Pancreas (tissue), 10 donors: Measurements from ENCODE around the gene HTR6. TPM values are rescaled to one million over a fixed set of nuclear protein-coding genes. Genes with fewer than 3 reads are reported as not detected.

Experiments used
- ATAC-seq, 4 donors: fragments of 200-7000 bp; cut with Tn5 transposase; one replicate each; pipeline versions ENCODE4 v1.8.0 to v1.9.1; 2020; ENCODE audit warnings: mild to moderate bottlenecking in 4 of 4, moderate library complexity in 4 of 4
- DNase-seq, 6 donors: peaks; one replicate each; pipeline ENCODE4 v3.0.0-alpha.2; 2020
- FAIRE-seq: peaks from 2 replicates; lab custom pipeline; 2012; peaks lifted over from hg19 to GRCh38; lab: Jason Lieb, UNC
- H3K27ac ChIP-seq, 4 donors: fragments of 200-600 bp; sonication (generic); 1 replicate in 3 of 4; 2 replicates in 1 of 4; pipeline versions ENCODE4 v1.5.0 to v1.8.0; 2020
- H3K27me3 ChIP-seq, 4 donors: fragments of 200-600 bp; one replicate each; pipeline ENCODE4 v1.8.0; 2021
- H3K36me3 ChIP-seq, 3 donors: fragments of 200-600 bp; sonication (generic) in 1 of 3; one replicate each; pipeline versions ENCODE4 v1.5.0 to v1.8.0; 2020 to 2021
- H3K4me1 ChIP-seq, 3 donors: fragments of 200-600 bp; one replicate each; pipeline ENCODE4 v1.8.0; 2021
- H3K4me3 ChIP-seq, 4 donors: fragments of 200-600 bp; sonication (generic) in 2 of 4; one replicate each; pipeline versions ENCODE4 v1.5.0 to v1.8.0; 2020 to 2021
- H3K9me3 ChIP-seq, 4 donors: fragments of 200-600 bp; one replicate each; pipeline ENCODE4 v1.8.0; 2021
- WGBS, 2 donors: extraction: QIAGEN DNeasy Blood & Tissue Kit; methylation state at CpG; one replicate each; pipeline ENCODE4 v1.1.7; 2013; 5-methylcytosine and 5-hydroxymethylcytosine counted together
- intact Hi-C, 3 donors: fragments of 100-400 bp; cut with DNase I; formaldehyde crosslinking; loops; one replicate each; pipeline versions ENCODE4 v1.11.1 to v1.14.2; 2022
- polyA plus RNA-seq, 2 donors: library from polyadenylated mRNA; stranded (reverse); fragments of 200-250 nt; gene quantifications; one replicate each; pipeline ENCODE4 v1.2.3, GENCODE V29; 2013
- total RNA-seq, 6 donors: library from RNA; stranded (reverse); fragmentation: NEBNext Ultra II Directional in 4 of 6; extraction: Animal tissue kit (Norgen Biotek cat#: 25700) in 4 of 6; gene quantifications; one replicate each; pipeline versions ENCODE4 v1.2.1 to v1.2.4, GENCODE V29; 2021 to 2023
- TF ChIP-seq, protein P1 (sequence below), 4 donors: fragments of 200-600 bp; sonication (generic) in 3 of 4; IDR thresholded peaks; one replicate each; pipeline versions ENCODE4 v1.5.0 to v1.8.0; 2021; ENCODE audit warnings: antibody characterized with exemption in 4 of 4
- donor health status: healthy with polysubstance abuse.
- donor health status: DM: no; HTN: no; CAD: no; lungs with moderate emphysema.
- donor health status: DM: no; HTN: no; CAD: no.
- donor health status: control.
- donor health status: control.
- donor health status: Bipolar disorder and iron deficiency.
- donor health status: DM: yes; HTN: yes; CAD: no.
- donor health status: DM: no; HTN: no; CAD: no.
- donor health status: DM: no; HTN: no; CAD: no.
- donor health status: DM: yes; HTN: yes; CAD: no.

The HTR6 gene
- total and polyA plus RNA-seq, 8 donors = not detected

DNA sequence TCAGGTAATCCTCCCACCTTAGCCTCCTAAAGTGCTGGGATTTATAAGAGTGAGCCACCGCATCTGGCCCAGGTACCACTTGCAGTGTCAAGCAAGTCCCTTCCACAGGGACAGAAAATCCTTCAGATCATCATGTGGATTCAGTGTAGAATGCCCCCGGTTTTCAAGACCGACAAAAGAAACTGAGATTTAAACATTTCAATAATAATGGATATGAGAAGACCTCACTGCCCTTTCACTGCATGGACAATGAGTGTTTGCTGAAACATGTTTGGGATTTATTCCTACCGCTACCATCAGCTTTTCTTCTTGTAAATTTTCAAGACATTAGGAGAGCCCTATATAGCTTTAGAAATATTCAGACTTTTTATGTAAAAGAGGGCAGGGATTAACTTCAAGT, 41.5 kb downstream of the HTR6 start:
- 87 to 90% methylated on average over 4 of the region's 4 CpGs for WGBS, 2 donors
- H3K27ac ChIP-seq = no peak overlapping the region
- DNase-seq (no peak), FAIRE-seq (no peak), ATAC-seq (no peak)
- H3K4me3 ChIP-seq = no peak overlapping the region
- TF ChIP-seq, protein P1, sequence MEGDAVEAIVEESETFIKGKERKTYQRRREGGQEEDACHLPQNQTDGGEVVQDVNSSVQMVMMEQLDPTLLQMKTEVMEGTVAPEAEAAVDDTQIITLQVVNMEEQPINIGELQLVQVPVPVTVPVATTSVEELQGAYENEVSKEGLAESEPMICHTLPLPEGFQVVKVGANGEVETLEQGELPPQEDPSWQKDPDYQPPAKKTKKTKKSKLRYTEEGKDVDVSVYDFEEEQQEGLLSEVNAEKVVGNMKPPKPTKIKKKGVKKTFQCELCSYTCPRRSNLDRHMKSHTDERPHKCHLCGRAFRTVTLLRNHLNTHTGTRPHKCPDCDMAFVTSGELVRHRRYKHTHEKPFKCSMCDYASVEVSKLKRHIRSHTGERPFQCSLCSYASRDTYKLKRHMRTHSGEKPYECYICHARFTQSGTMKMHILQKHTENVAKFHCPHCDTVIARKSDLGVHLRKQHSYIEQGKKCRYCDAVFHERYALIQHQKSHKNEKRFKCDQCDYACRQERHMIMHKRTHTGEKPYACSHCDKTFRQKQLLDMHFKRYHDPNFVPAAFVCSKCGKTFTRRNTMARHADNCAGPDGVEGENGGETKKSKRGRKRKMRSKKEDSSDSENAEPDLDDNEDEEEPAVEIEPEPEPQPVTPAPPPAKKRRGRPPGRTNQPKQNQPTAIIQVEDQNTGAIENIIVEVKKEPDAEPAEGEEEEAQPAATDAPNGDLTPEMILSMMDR (IDR thresholded peaks at IDR 0.05) = no peak
- H3K9me3 ChIP-seq = no peaks in the 10 kb centered on the region
- peaks cover 0 to 4% (median 0%) of the 10 kb centered on the region in 3 donors for H3K36me3 ChIP-seq
- intact Hi-C loops = no loop called here
- no peaks in the 10 kb centered on the region for H3K4me1 ChIP-seq
- no peaks in the 10 kb centered on the region for H3K27me3 ChIP-seq

DNA sequence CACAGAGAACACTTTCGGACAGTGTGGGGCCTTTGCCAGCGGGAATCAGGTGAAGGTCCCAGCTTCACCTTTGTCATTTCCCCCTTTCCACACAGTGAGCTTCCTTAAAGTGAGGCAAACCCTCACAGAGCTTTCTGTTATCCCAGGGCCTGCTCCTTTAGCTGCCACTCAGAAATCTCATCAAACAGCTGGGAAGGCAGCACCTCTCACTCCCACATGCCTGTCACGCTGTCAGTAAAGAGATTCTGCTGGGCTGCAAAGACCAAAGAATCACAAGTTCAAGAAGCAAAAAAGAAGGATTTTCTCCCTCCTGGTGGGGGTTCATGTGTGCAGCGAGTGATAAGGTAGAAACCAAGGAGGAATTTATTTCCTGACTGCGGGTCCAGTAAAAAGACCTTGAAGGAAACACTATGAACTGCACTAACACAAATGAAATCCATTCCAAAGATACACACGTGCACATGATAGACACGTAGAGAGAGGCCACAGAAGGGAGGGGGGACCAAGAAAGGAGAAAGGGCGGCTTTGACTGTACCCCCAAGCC, 44.0 kb downstream of the HTR6 start:
- Histone ChIP-seq H3K27me3 (no peaks in the 10 kb centered on the region), H3K4me1 (no peaks in the 10 kb centered on the region), H3K36me3 (no peaks in the 10 kb centered on the region), H3K27ac (no peak overlapping the region), H3K9me3 (no peaks in the 10 kb centered on the region), H3K4me3 (no peak overlapping the region)
- TF ChIP-seq, protein P1 (IDR thresholded peaks at IDR 0.05) = no peak
- DNase-seq = no peak
- no peak for FAIRE-seq
- intact Hi-C loops = no loop called here
- no peak for ATAC-seq
- WGBS, 2 donors = 88 to 91% methylated on average over 8 of the region's 8 CpGs

DNA sequence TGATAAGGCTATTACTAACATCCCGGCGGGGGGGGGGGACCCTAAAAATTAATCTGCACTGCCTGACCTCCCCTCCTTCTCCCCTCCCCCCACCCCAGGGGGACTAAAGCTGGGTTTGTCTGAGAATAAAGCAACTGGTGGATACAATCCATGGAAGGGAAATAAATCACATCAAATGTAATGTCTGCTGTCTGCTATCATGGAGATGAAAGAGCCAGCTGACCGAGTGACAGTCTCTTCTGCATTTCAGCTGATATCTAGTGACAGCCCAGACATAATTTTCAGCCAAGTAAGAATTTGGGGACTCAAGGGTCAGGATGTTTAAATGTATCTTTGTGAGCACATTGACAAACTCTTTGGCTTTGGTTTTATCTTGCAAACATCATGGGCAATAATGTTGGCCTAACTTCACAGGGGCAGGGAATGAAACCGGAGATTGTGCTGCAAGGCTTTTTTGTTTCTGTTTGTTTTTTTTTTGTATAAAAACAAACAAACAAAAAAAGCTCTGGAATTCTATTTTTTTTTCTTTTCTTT, 44.7 kb downstream of the HTR6 start:
- Histone ChIP-seq H3K4me3 (no peak overlapping the region), H3K27ac (no peak overlapping the region), H3K36me3 (no peaks in the 10 kb centered on the region), H3K9me3 (no peaks in the 10 kb centered on the region), H3K27me3 (no peaks in the 10 kb centered on the region), H3K4me1 (no peaks in the 10 kb centered on the region)
- DNase-seq = no peak
- ATAC-seq = no peak
- TF ChIP-seq, protein P1 (IDR thresholded peaks at IDR 0.05) = no peak
- WGBS, 2 donors = 73 to 85% methylated on average over 4 of the region's 4 CpGs
- no peak for FAIRE-seq
- intact Hi-C loops = no loop called here

DNA sequence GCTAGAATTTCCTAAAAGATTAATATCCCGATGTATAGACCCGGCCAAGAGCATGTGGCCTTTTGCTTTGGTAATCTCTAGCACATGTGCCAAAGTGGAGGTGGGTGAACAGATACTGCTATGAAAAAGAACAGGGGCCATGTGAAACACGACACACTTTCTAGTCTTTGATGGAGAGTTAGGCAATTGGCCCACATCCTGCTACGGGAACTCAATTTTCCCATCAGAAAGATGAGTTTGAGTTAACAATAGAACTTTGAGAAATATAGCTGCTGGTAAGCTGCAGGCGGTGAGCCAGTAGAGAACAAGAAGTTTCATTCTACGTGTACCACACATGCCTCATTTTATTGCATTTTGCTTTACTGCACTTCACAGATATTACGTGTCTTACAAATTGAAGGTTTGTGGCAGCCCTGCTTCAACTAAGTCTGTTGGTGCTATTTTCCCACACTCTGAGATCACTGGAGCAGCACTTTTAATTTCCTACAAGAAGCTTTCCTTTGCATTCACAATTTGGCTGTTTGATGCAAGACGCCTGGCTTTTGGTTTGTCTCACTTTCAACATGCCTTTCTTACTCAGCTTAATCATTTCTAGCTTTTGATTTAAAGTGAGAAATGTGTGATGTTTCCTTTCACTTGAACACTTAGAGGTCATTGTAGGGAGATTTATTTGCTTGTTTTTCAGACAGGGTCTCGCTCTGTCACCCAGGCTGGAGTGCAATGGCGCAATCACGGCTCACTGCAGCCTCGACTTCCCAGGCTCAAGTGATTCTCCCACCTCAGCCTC, 46.3 kb downstream of the HTR6 start:
- Histone ChIP-seq H3K9me3 (no peaks in the 10 kb centered on the region), H3K27ac (peak overlapping the region in 2 of 4 donors; percentile 2 to 3), H3K27me3 (no peaks in the 10 kb centered on the region), H3K36me3 (no peaks in the 10 kb centered on the region), H3K4me1 (no peaks in the 10 kb centered on the region), H3K4me3 (no peak overlapping the region)
- TF ChIP-seq, protein P1 (IDR thresholded peaks at IDR 0.05) = no peak
- no peak for ATAC-seq
- no peak for FAIRE-seq
- DNase-seq = no peak
- 66% methylated on average over 12 of the region's 12 CpGs for WGBS, 2 donors
- intact Hi-C loops = no loop called here

DNA sequence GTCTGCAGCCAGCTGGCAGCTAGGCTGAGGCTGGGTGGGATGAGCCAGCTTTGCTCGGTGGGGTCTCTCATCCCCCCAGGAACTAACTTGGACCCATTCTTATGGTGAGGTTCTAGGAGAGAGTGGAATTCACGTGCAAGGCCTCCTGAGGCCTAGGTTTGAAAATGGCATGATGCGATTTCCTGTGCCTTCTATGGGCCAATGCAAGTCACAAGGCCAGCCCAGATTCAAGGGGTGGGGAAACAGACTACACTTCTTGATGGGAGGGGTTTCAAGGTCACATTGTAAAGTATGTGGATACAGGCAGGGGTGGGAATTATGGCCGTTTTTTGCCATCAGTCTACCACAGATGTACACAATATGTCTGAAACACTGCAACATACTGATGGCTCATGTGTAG, 48.3 kb downstream of the HTR6 start:
- H3K27ac ChIP-seq = no peak overlapping the region
- TF ChIP-seq, protein P1 (IDR thresholded peaks at IDR 0.05) = no peak
- H3K9me3 ChIP-seq = no peaks in the 10 kb centered on the region
- no peak for FAIRE-seq
- H3K36me3 ChIP-seq = no peaks in the 10 kb centered on the region
- WGBS, 2 donors = 77 to 81% methylated on average over 4 of the region's 4 CpGs
- DNase-seq = no peak
- H3K4me3 ChIP-seq = no peak overlapping the region
- no peak for ATAC-seq
- intact Hi-C loops = no loop called here
- H3K4me1 ChIP-seq = no peaks in the 10 kb centered on the region
- H3K27me3 ChIP-seq = no peaks in the 10 kb centered on the region
